Nephron progenitor cell (in vitro differentiated cells): Measurements from ENCODE around the gene QSOX2.

ENCODE experiments used
- DNase-seq: peaks from one replicate; pipeline ENCODE4 v3.0.0; 2021
- H3K27ac Mint-ChIP-seq: 2 replicates; pipeline ENCODE4 v1.8.0; 2021; ENCODE audit warnings: mild to moderate bottlenecking, moderate library complexity, mixed read lengths
- H3K27me3 Mint-ChIP-seq: 2 replicates; pipeline ENCODE4 v1.8.0; 2021; ENCODE audit warnings: mild to moderate bottlenecking, low read depth, mixed read lengths; ENCODE audit not compliant: poor library complexity
- H3K36me3 Mint-ChIP-seq: 2 replicates; pipeline ENCODE4 v1.8.0; 2021; ENCODE audit warnings: low read depth, mixed read lengths
- H3K4me1 Mint-ChIP-seq: 2 replicates; pipeline ENCODE4 v1.8.0; 2021; ENCODE audit warnings: mixed read lengths
- H3K4me3 Mint-ChIP-seq: 2 replicates; pipeline ENCODE4 v1.8.0; 2021; ENCODE audit warnings: mild to moderate bottlenecking, moderate library complexity, mixed read lengths
- H3K9me3 Mint-ChIP-seq: 2 replicates; pipeline ENCODE4 v1.8.0; 2021; ENCODE audit warnings: mild to moderate bottlenecking, moderate library complexity, mixed read lengths
- CTCF ChIP-seq: fragments of 200-600 bp; sonication (generic); IDR thresholded peaks from 2 replicates; pipeline ENCODE4 v1.5.0; 2021; ENCODE audit warnings: antibody characterized with exemption

QSOX2 gene

GRCh38 chr9:136278894-136279293, 33.3 kb upstream of the QSOX2 start:
- Mint-ChIP-seq H3K36me3 (no peaks in the 10 kb centered on the region), H3K4me1 (no peaks in the 10 kb centered on the region), H3K9me3 (peaks cover 12% of the 10 kb centered on the region), H3K27me3 (peaks cover 36% of the 10 kb centered on the region), H3K27ac (no peak overlapping the region), H3K4me3 (no peak overlapping the region)
- TF ChIP-seq CTCF: no peak
- DNase-seq: no peak

- H3K27ac Mint-ChIP-seq: no peak overlapping the region
- no peak for DNase-seq
- H3K4me1 Mint-ChIP-seq: no peaks in the 10 kb centered on the region
- H3K9me3 Mint-ChIP-seq: peaks cover 12% of the 10 kb centered on the region
- no peak for TF ChIP-seq CTCF
- no peak overlapping the region for H3K4me3 Mint-ChIP-seq
- peaks cover 43% of the 10 kb centered on the region for H3K27me3 Mint-ChIP-seq
- H3K36me3 Mint-ChIP-seq: no peaks in the 10 kb centered on the region
Measured at GRCh38 chr9:136278221-136278620, 32.6 kb upstream of the QSOX2 start.

GRCh38 chr9:136277746-136278145, 32.1 kb upstream of the QSOX2 start:
- no peaks in the 10 kb centered on the region for H3K4me1 Mint-ChIP-seq
- peaks cover 47% of the 10 kb centered on the region for H3K27me3 Mint-ChIP-seq
- no peak for DNase-seq
- TF ChIP-seq CTCF: no peak
- H3K9me3 Mint-ChIP-seq: peaks cover 12% of the 10 kb centered on the region
- no peak overlapping the region for H3K27ac Mint-ChIP-seq
- no peak overlapping the region for H3K4me3 Mint-ChIP-seq
- no peaks in the 10 kb centered on the region for H3K36me3 Mint-ChIP-seq

- Mint-ChIP-seq H3K36me3 (no peaks in the 10 kb centered on the region), H3K4me3 (no peak overlapping the region), H3K27ac (no peak overlapping the region), H3K4me1 (no peaks in the 10 kb centered on the region), H3K9me3 (peaks cover 12% of the 10 kb centered on the region), H3K27me3 (peaks cover 54% of the 10 kb centered on the region)
- DNase-seq: no peak
- TF ChIP-seq CTCF: no peak
Measured at GRCh38 chr9:136276716-136277115, 31.1 kb upstream of the QSOX2 start.

- Mint-ChIP-seq H3K27ac (no peak overlapping the region), H3K4me3 (no peak overlapping the region), H3K36me3 (no peaks in the 10 kb centered on the region), H3K27me3 (peaks cover 59% of the 10 kb centered on the region), H3K9me3 (peaks cover 15% of the 10 kb centered on the region), H3K4me1 (no peaks in the 10 kb centered on the region)
- no peak for TF ChIP-seq CTCF
- DNase-seq: no peak
Measured at GRCh38 chr9:136275655-136276429, 30.2 kb upstream of the QSOX2 start.
